DND-41 (cell line): ENCODE results near the gene GARS1.

Experiments used
- ATAC-seq: fragments of 200-7000 bp; cut with Tn5 transposase; 3 replicates; pipeline ENCODE4 v1.9.1; 2021; ENCODE audit warnings: low read depth; ENCODE audit not compliant: insufficient read depth
- DNase-seq: peaks from one replicate; pipeline ENCODE4 v3.0.0-alpha.2; 2020
- H2AFZ ChIP-seq: 2 replicates; pipeline ENCODE4 v1.6.0; 2012; ENCODE audit warnings: low read depth, low read length
- H3K27ac ChIP-seq: 2 replicates; pipeline ENCODE4 v1.5.1; 2012; ENCODE audit warnings: low read length, inconsistent platforms
- H3K27me3 ChIP-seq: fragments of 200-600 bp; sonication (generic); 2 replicates; pipeline ENCODE4 v1.6.0; 2012; ENCODE audit warnings: low read length, mild to moderate bottlenecking, inconsistent platforms; ENCODE audit not compliant: insufficient read depth, poor library complexity
- H3K36me3 ChIP-seq: 2 replicates; pipeline ENCODE4 v1.5.1; 2012; ENCODE audit warnings: low read length, inconsistent platforms; ENCODE audit not compliant: insufficient read depth
- H3K4me1 ChIP-seq: 2 replicates; pipeline ENCODE4 v1.5.1; 2012; ENCODE audit warnings: mild to moderate bottlenecking, low read length; ENCODE audit not compliant: insufficient read depth
- H3K4me2 ChIP-seq: 2 replicates; pipeline ENCODE4 v1.6.0; 2012; ENCODE audit warnings: mild to moderate bottlenecking, moderate library complexity, low read length, inconsistent platforms; ENCODE audit not compliant: insufficient read depth
- H3K4me3 ChIP-seq, 2 experiments: fragments of 200-600 bp in 1 of 2; shearing (Covaris generic) in 1 of 2; 2 replicates each; pipeline ENCODE4 v1.5.1; 2012 to 2016; ENCODE audit warnings: inconsistent platforms in 2 of 2, low read length in 2 of 2, mild to moderate bottlenecking in 2 of 2, low read depth in 1 of 2, moderate library complexity in 1 of 2
- H3K79me2 ChIP-seq: 2 replicates; pipeline ENCODE4 v1.6.0; 2012; ENCODE audit warnings: low read length, inconsistent platforms; ENCODE audit not compliant: insufficient read depth
- H3K9ac ChIP-seq: 2 replicates; pipeline ENCODE4 v1.6.0; 2012; ENCODE audit warnings: low read depth, mild to moderate bottlenecking, inconsistent platforms, low read length, moderate library complexity
- H3K9me3 ChIP-seq: 2 replicates; pipeline ENCODE4 v1.5.1; 2012; ENCODE audit warnings: low read length, moderate library complexity, mild to moderate bottlenecking, inconsistent platforms; ENCODE audit not compliant: insufficient read depth, severe bottlenecking
- H4K20me1 ChIP-seq: 2 replicates; pipeline ENCODE4 v1.6.0; 2012; ENCODE audit warnings: low read length; ENCODE audit not compliant: insufficient read depth
- EZH2 ChIP-seq: IDR thresholded peaks from 3 replicates; pipeline ENCODE4 v1.6.1; 2012; ENCODE audit warnings: borderline replicate concordance, low read depth, mild to moderate bottlenecking, moderate library complexity, low read length, inconsistent platforms; ENCODE audit not compliant: severe bottlenecking
- TF ChIP-seq, protein P1 (sequence below): IDR thresholded peaks from 2 replicates; pipeline ENCODE4 v1.5.1; 2012; ENCODE audit warnings: borderline replicate concordance, low read length, moderate library complexity, mild to moderate bottlenecking; ENCODE audit not compliant: poor library complexity, severe bottlenecking; ENCODE audit errors: extremely low read depth

Gene GARS1

DNA sequence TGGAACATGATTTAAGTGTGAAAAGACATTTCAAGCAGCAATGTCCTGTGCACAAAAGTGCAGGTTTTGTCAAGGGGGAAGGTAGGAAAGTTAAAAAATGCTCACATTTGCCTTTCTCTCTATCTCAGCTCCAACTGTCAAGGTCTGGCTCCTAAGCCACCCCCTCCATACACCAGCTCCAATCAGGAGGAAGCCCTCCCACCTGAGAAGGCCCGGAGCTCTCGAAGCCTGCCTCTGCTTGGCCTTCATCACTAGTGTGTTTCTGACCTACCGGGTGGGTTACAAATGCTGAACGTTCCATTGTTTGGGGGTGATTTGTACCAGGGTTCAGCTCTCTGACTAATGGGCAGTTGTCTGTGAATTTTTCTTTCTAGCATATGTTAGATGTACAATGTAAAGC is 73.4 kb downstream of the GARS1 start:
- Histone ChIP-seq H3K27ac (no peak overlapping the region), H3K4me1 (no peaks in the 10 kb centered on the region), H3K27me3 (no peaks in the 10 kb centered on the region), H3K4me3 (no peak overlapping the region), H3K79me2 (no peaks in the 10 kb centered on the region), H3K9ac (no peak overlapping the region), H3K36me3 (no peaks in the 10 kb centered on the region), H2AFZ (no peak overlapping the region), H4K20me1 (no peaks in the 10 kb centered on the region; the same call in 1 of the 2 replicates), H3K9me3 (no peaks in the 10 kb centered on the region), H3K4me2 (no peak overlapping the region)
- DNase-seq (no peak), ATAC-seq (no peak)
- no peak for TF ChIP-seq EZH2
- TF ChIP-seq, protein P1, sequence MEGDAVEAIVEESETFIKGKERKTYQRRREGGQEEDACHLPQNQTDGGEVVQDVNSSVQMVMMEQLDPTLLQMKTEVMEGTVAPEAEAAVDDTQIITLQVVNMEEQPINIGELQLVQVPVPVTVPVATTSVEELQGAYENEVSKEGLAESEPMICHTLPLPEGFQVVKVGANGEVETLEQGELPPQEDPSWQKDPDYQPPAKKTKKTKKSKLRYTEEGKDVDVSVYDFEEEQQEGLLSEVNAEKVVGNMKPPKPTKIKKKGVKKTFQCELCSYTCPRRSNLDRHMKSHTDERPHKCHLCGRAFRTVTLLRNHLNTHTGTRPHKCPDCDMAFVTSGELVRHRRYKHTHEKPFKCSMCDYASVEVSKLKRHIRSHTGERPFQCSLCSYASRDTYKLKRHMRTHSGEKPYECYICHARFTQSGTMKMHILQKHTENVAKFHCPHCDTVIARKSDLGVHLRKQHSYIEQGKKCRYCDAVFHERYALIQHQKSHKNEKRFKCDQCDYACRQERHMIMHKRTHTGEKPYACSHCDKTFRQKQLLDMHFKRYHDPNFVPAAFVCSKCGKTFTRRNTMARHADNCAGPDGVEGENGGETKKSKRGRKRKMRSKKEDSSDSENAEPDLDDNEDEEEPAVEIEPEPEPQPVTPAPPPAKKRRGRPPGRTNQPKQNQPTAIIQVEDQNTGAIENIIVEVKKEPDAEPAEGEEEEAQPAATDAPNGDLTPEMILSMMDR, result no peak

DNA sequence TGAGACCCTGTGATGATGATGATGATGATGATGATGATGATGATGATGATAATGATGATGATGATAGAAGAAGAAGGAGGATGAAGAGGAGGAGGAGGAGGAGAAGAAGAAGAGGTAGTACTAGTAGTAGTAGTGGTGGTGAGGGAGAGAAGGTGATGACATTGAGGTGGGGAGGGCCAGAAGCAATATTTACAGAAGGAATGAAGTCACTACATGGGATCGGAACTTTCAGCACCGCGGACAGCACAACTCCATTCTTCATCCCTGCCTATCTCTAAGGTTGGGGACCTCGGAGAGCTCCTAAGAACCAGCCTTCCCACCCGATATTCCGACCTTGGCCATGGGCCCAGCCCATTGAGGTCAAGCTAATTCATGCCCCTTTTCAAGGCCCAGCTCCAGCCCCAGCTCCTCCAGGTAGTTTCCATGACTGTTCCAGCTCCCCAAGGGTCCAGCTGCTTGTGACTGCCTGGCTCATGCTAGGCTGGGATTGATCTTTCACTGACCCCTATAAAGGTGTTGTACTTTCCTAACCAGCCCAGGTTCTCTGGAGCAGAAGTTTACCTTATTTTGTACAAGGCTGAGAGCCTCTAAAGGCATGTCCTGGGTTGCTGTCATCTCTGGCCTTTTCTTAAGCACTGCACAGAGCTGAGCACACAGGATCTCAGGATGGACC is 77.3 kb downstream of the GARS1 start:
- peaks cover 8% of the 10 kb centered on the region for H3K27me3 ChIP-seq
- no peak overlapping the region for H3K9ac ChIP-seq
- no peaks in the 10 kb centered on the region for H3K36me3 ChIP-seq
- no peak overlapping the region for H3K27ac ChIP-seq
- H3K4me1 ChIP-seq, result no peaks in the 10 kb centered on the region
- ATAC-seq (peak; percentile 90), DNase-seq (peak; percentile 73)
- peaks cover 13% of the 10 kb centered on the region for H4K20me1 ChIP-seq
- no peaks in the 10 kb centered on the region for H3K9me3 ChIP-seq
- H3K4me2 ChIP-seq, result no peak overlapping the region
- H2AFZ ChIP-seq, result no peak overlapping the region
- TF ChIP-seq EZH2, result no peak
- TF ChIP-seq, protein P1, result no peak
- no peak overlapping the region for H3K4me3 ChIP-seq
- H3K79me2 ChIP-seq, result no peaks in the 10 kb centered on the region

DNA sequence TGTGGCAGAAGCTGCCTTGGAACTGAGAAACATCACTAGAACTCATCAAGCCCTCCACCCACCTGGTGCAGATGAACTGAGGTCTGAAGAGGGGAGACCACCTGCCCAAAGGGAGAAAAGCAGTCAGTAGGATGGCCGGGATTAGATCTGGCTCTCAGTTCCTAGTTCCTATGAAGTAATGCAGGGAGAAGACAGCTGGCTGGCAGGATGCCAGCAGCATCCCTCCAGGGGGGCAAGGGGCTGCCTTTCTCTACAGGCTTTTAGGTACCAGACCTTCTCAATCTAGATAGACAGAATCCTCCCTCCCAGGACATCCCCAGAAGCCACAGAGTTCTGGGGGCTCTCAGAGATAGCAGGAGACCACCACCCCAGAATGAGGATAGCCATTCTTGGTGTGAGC is 79.7 kb downstream of the GARS1 start:
- Histone ChIP-seq H3K9me3 (no peaks in the 10 kb centered on the region), H3K36me3 (no peaks in the 10 kb centered on the region), H3K79me2 (no peaks in the 10 kb centered on the region), H3K27me3 (peaks cover 14% of the 10 kb centered on the region), H3K4me1 (no peaks in the 10 kb centered on the region), H3K4me2 (no peak overlapping the region), H3K4me3 (no peak overlapping the region), H4K20me1 (peaks cover 13% of the 10 kb centered on the region), H3K9ac (no peak overlapping the region), H3K27ac (no peak overlapping the region), H2AFZ (no peak overlapping the region)
- DNase-seq, result no peak
- no peak for ATAC-seq
- TF ChIP-seq, protein P1, result no peak
- no peak for TF ChIP-seq EZH2
